Muscle of leg (tissue), 11 donors: ENCODE results near the gene PMP22. TPM values are rescaled to one million over a fixed set of nuclear protein-coding genes. Genes with fewer than 3 reads are reported as not detected.

ENCODE experiments used
- DNase-seq: peaks from one replicate; pipeline ENCODE4 v3.0.0; 2013
- H3K27ac ChIP-seq: one replicate; pipeline ENCODE4 v1.5.1; 2013; ENCODE audit warnings: mild to moderate bottlenecking, low read length, control low read depth
- H3K27me3 ChIP-seq: one replicate; pipeline ENCODE4 v1.6.1; 2013; ENCODE audit warnings: low read length; ENCODE audit not compliant: control insufficient read depth, insufficient read depth
- H3K36me3 ChIP-seq: one replicate; pipeline ENCODE4 v1.6.1; 2013; ENCODE audit warnings: low read length; ENCODE audit not compliant: control insufficient read depth, insufficient read depth
- H3K4me1 ChIP-seq: one replicate; pipeline ENCODE4 v1.6.1; 2013; ENCODE audit warnings: low read length; ENCODE audit not compliant: control insufficient read depth, insufficient read depth
- H3K4me3 ChIP-seq: one replicate; pipeline ENCODE4 v1.5.1; 2013; ENCODE audit warnings: low read length, control low read depth
- H3K9me3 ChIP-seq: replicated peaks from 2 replicates; pipeline ENCODE4 v1.6.1; 2013; ENCODE audit warnings: low read depth, low read length; ENCODE audit not compliant: control insufficient read depth
- WGBS: methylation state at CpG from one replicate; pipeline ENCODE4 v1.1.5; 2013; ENCODE audit warnings: missing lambda C conversion rate; ENCODE audit not compliant: insufficient coverage; 5-methylcytosine and 5-hydroxymethylcytosine counted together
- polyA plus RNA-seq, 8 donors: library from polyadenylated mRNA; unstranded; fragments of 120-200 nt; gene quantifications; one replicate each; pipeline versions ENCODE4 v1.2.1 to v1.2.3, GENCODE V29; 2013; ENCODE audit warnings: inconsistent platforms in 1 of 8, low replicate concordance in 1 of 8; ENCODE audit not compliant: insufficient read length in 8 of 8, insufficient read depth in 1 of 8
- total RNA-seq: library from RNA; stranded (reverse); fragments of 120-200 nt; gene quantifications from one replicate; pipeline ENCODE4 v1.2.4, GENCODE V29; 2013

PMP22 gene
- total and polyA plus RNA-seq, 9 donors: 125 to 256 (median 211) TPM

- H3K4me3 ChIP-seq: no peak overlapping the region
- H3K27ac ChIP-seq: no peak overlapping the region
- 100% methylated on average over 2 of the region's 5 CpGs for WGBS
Measured at GRCh38 chr17:15298176-15298575, 33.0 kb upstream of the PMP22 start.

GRCh38 chr17:15293558-15293957 is 28.4 kb upstream of the PMP22 start:
- H3K27ac ChIP-seq: no peak overlapping the region
- H3K9me3 ChIP-seq: no peaks in the 10 kb centered on the region

More at GRCh38 chr17:15298176-15298575, 33.0 kb upstream of the PMP22 start:
- H3K27me3 ChIP-seq: no peaks in the 10 kb centered on the region
- no peaks in the 10 kb centered on the region for H3K36me3 ChIP-seq
- no peaks in the 10 kb centered on the region for H3K4me1 ChIP-seq
- DNase-seq: no peak
- H3K9me3 ChIP-seq: no peaks in the 10 kb centered on the region

GRCh38 chr17:15291674-15292361 is 26.7 kb upstream of the PMP22 start:
- Histone ChIP-seq H3K27me3 (no peaks in the 10 kb centered on the region), H3K27ac (no peak overlapping the region), H3K9me3 (no peaks in the 10 kb centered on the region), H3K36me3 (no peaks in the 10 kb centered on the region), H3K4me1 (no peaks in the 10 kb centered on the region), H3K4me3 (no peak overlapping the region)
- DNase-seq: no peak
- WGBS: 80% methylated on average over 4 of the region's 8 CpGs

More at GRCh38 chr17:15293558-15293957, 28.4 kb upstream of the PMP22 start:
- DNase-seq: no peak
- H3K36me3 ChIP-seq: no peaks in the 10 kb centered on the region
- no peaks in the 10 kb centered on the region for H3K4me1 ChIP-seq
- no peak overlapping the region for H3K4me3 ChIP-seq
- H3K27me3 ChIP-seq: no peaks in the 10 kb centered on the region
- WGBS: no CpG with 5 or more reads among the region's 3 CpGs

DNA sequence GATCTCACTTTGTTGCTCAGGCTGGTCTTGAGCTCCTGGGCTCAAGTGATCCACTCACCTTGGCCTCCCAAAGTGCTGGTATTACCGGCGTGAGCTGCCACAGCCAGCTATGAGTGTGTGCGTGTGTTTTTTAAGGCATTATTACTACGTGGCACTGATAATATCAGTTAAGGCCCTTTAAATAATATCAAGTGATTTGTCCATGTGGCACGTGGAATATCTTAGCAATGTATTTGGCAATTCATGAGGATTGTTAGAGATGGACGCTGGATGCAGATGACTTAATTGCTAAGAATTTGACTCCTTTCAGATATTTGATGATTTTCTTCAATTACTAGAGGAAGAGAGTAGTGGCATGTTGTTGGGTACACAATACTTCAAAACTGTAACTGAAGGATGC is 25.5 kb upstream of the PMP22 start:
- Histone ChIP-seq H3K9me3 (no peaks in the 10 kb centered on the region), H3K4me1 (no peaks in the 10 kb centered on the region), H3K36me3 (no peaks in the 10 kb centered on the region), H3K27ac (no peak overlapping the region), H3K4me3 (no peak overlapping the region), H3K27me3 (no peaks in the 10 kb centered on the region)
- DNase-seq: no peak
- WGBS: 83% methylated on average over 4 of the region's 6 CpGs

DNA sequence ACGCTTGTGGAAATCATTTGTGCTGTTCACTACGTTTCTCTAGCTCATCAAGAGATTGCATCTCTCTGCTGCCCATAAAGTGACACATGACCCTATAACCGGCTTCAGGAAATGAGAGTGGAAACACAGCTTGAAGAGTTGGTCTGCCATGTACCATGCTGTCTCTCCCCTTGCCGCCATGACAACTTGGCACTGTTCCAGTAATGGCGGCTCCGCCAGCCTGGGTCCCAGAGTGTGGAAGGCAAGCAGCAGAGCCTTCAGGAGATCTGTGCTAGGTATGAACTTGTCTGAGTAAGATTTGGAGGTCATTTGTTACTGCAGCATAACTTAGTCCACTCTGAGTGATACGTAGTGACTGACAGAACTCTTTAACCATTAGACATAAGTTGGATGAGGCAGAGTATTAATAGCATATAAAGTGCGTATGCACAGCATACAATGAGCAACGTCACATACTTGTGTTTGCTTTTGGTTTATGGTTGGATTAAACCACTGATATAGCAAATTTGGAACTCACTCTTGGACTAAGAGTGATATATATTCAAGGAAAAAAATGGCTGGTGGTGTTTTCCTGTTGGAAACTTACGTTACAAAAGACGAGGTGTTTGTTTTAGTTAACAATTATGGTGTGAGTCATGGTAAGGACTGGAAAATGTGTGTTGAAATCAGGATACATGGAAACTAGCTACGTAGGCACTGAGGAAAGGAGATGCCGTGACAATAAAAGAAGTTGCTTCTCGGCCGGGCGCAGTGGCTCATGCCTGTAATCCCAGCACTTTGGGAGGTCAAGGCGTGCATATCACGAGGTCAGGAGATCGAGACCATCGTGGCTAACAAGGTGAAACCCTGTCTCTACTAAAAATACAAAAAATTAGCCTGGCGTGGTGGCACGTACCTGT is 24.4 kb upstream of the PMP22 start:
- Histone ChIP-seq H3K4me3 (no peak overlapping the region), H3K27ac (no peak overlapping the region), H3K4me1 (no peaks in the 10 kb centered on the region), H3K9me3 (no peaks in the 10 kb centered on the region), H3K36me3 (no peaks in the 10 kb centered on the region), H3K27me3 (no peaks in the 10 kb centered on the region)
- no peak for DNase-seq
- WGBS: 70% methylated on average over 16 of the region's 22 CpGs

GRCh38 chr17:15288859-15289258 is 23.7 kb upstream of the PMP22 start:
- no peak for DNase-seq
- no CpG with 5 or more reads among the region's 1 CpG for WGBS
- Histone ChIP-seq H3K4me1 (no peaks in the 10 kb centered on the region), H3K27me3 (no peaks in the 10 kb centered on the region), H3K4me3 (no peak overlapping the region), H3K36me3 (no peaks in the 10 kb centered on the region), H3K27ac (no peak overlapping the region), H3K9me3 (no peaks in the 10 kb centered on the region)

DNA sequence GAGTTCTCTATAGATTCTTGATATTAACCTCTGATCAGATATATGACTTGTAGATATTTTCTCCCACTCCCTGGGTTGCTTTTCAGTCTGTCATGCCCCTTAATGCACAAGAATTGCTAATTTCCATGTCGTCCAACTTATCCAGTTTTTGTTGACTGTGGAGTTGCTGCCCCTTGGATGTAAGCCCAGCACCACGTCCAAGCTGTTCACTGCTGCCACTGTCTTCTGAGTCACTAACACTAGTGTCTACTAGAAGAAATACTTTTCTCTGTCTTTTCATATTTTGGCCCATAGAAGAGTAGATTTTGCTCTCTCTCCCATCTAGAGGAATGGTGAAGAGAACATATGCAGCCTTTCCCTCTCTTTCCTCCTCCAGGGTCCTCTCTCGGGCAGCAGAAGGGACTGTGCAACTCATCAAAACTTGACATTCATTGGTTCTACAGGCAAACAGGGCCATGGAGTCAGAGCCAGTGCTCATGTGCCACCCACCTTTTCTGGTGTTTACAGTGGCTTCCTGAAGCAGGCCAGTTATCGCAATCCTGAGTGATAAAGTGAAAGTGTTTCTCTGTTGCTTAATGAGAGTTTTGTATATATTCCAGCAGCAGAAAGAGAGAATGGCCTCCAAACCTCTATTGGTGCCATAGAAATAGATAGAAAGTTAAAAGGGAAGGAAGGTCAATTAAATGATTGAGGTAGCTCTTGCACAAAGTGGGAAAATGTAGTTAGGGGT is 22.6 kb upstream of the PMP22 start:
- H3K27ac ChIP-seq: no peak overlapping the region
- no peaks in the 10 kb centered on the region for H3K9me3 ChIP-seq
- no peaks in the 10 kb centered on the region for H3K4me1 ChIP-seq
- WGBS: 77% methylated on average over 3 of the region's 4 CpGs
- no peaks in the 10 kb centered on the region for H3K27me3 ChIP-seq
- DNase-seq: no peak
- no peak overlapping the region for H3K4me3 ChIP-seq
- H3K36me3 ChIP-seq: no peaks in the 10 kb centered on the region

DNA sequence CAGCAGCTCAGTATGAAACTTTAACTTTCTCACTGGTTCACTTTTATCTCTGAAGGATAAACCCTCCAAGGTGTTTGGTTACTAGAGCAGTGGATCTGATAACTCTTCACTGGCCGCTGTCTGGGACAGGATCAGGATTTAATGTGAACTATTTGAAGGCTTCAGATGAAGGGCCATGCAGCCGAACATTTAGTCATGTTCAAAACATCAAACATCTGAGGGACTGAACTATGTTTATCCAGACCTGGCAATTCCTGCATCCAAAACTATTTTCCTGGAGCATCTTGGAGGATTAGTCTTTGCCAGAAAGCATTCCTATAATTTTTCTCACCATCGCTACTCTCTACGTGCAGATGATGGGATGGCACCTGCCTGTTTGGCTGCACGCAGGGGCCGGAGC is 20.3 kb upstream of the PMP22 start:
- H3K9me3 ChIP-seq: no peaks in the 10 kb centered on the region
- no peaks in the 10 kb centered on the region for H3K27me3 ChIP-seq
- H3K27ac ChIP-seq: no peak overlapping the region
- no peak overlapping the region for H3K4me3 ChIP-seq
- DNase-seq: no peak
- 59% methylated on average over 6 of the region's 6 CpGs for WGBS
- no peaks in the 10 kb centered on the region for H3K36me3 ChIP-seq
- H3K4me1 ChIP-seq: no peaks in the 10 kb centered on the region

DNA sequence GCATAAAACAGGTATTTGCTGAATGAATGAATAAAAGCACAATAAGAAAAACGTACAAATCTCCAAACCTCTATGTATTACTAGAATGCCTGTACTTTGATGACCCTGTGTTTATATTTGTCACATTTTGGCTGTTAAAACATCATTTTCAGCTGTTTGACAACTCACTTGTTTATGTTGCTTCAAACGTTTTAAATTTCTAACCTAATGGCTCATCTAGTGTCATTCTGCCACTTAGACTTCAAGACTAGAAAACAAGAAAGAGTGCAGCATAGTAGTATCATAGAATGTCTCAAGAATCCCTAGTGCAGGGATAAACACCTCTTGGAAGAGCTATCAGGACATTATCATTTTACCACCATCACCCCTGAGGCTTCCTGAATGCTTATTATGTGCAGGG is 19.4 kb upstream of the PMP22 start:
- DNase-seq: no peak
- no peaks in the 10 kb centered on the region for H3K4me1 ChIP-seq
- no peaks in the 10 kb centered on the region for H3K36me3 ChIP-seq
- no CpG with 5 or more reads among the region's 2 CpGs for WGBS
- no peak overlapping the region for H3K4me3 ChIP-seq
- no peak overlapping the region for H3K27ac ChIP-seq
- no peaks in the 10 kb centered on the region for H3K9me3 ChIP-seq
- no peaks in the 10 kb centered on the region for H3K27me3 ChIP-seq

DNA sequence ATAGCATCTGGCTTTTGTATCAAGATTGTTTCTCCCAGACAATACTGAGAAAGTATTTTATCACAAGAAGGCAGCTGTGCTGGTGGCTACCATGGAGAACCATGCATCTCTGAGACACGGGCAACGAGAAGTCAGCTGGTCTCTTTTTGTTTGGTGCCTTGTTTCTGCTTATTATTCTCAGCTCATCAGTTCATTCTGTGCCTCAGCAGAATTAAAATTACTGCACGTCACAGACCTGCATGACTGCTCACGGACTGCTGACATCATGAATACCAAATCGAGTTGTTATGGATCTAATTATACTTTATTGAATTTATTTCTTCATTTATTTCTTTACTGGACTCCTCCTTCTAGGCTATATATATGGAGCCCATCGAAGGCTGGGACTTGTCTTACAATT is 19.0 kb upstream of the PMP22 start:
- DNase-seq: no peak
- H3K4me3 ChIP-seq: no peak overlapping the region
- no peaks in the 10 kb centered on the region for H3K9me3 ChIP-seq
- no peak overlapping the region for H3K27ac ChIP-seq
- no CpG with 5 or more reads among the region's 6 CpGs for WGBS
- H3K36me3 ChIP-seq: no peaks in the 10 kb centered on the region
- no peaks in the 10 kb centered on the region for H3K4me1 ChIP-seq
- H3K27me3 ChIP-seq: no peaks in the 10 kb centered on the region
